RWPE2 (cell line): ENCODE measurements around the gene SCYGR4.

Experiments used
- ATAC-seq: fragments of 200-7000 bp; cut with Tn5 transposase; 3 replicates; pipeline ENCODE4 v1.9.1; 2021; ENCODE audit warnings: low read depth
- DNase-seq: peaks from one replicate; pipeline ENCODE4 v3.0.0-alpha.2; 2020; ENCODE audit warnings: low spot score
- H3K27ac ChIP-seq: fragments of 450-650 bp; 2 replicates; pipeline ENCODE4 v1.5.1; 2017; ENCODE audit warnings: mild to moderate bottlenecking; ENCODE audit not compliant: poor library complexity, severe bottlenecking
- H3K27me3 ChIP-seq: fragments of 250-450 bp; sonication (Bioruptor Pico); 2 replicates; pipeline ENCODE4 v1.5.1; 2021; ENCODE audit warnings: mild to moderate bottlenecking, moderate library complexity; ENCODE audit not compliant: insufficient read depth, poor library complexity, severe bottlenecking
- H3K36me3 ChIP-seq: fragments of 250-450 bp; sonication (Bioruptor Pico); 2 replicates; pipeline ENCODE4 v1.5.1; 2020; ENCODE audit warnings: low read depth, mild to moderate bottlenecking, moderate library complexity
- H3K4me1 ChIP-seq: fragments of 250-450 bp; sonication (Bioruptor Pico); 2 replicates; pipeline ENCODE4 v1.5.1; 2021; ENCODE audit warnings: mild to moderate bottlenecking, moderate library complexity; ENCODE audit not compliant: insufficient read depth, poor library complexity, severe bottlenecking
- H3K4me3 ChIP-seq: fragments of 250-450 bp; sonication (Bioruptor Pico); 2 replicates; pipeline ENCODE4 v1.5.1; 2021; ENCODE audit warnings: mild to moderate bottlenecking, moderate library complexity; ENCODE audit not compliant: severe bottlenecking
- H3K9me3 ChIP-seq: fragments of 250-450 bp; sonication (Bioruptor Pico); 2 replicates; pipeline ENCODE4 v1.5.1; 2021; ENCODE audit warnings: mild to moderate bottlenecking, moderate library complexity; ENCODE audit not compliant: severe bottlenecking
- TF ChIP-seq, protein P1 (sequence below): fragments of 450-650 bp; IDR thresholded peaks from one replicate; pipeline ENCODE4 v1.5.1; 2017; ENCODE audit warnings: mild to moderate bottlenecking, moderate library complexity; ENCODE audit not compliant: poor library complexity, severe bottlenecking

Gene SCYGR4, protein sequence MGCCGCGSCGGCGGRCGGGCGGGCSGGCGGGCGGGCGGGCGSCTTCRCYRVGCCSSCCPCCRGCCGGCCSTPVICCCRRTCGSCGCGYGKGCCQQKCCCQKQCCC

DNA sequence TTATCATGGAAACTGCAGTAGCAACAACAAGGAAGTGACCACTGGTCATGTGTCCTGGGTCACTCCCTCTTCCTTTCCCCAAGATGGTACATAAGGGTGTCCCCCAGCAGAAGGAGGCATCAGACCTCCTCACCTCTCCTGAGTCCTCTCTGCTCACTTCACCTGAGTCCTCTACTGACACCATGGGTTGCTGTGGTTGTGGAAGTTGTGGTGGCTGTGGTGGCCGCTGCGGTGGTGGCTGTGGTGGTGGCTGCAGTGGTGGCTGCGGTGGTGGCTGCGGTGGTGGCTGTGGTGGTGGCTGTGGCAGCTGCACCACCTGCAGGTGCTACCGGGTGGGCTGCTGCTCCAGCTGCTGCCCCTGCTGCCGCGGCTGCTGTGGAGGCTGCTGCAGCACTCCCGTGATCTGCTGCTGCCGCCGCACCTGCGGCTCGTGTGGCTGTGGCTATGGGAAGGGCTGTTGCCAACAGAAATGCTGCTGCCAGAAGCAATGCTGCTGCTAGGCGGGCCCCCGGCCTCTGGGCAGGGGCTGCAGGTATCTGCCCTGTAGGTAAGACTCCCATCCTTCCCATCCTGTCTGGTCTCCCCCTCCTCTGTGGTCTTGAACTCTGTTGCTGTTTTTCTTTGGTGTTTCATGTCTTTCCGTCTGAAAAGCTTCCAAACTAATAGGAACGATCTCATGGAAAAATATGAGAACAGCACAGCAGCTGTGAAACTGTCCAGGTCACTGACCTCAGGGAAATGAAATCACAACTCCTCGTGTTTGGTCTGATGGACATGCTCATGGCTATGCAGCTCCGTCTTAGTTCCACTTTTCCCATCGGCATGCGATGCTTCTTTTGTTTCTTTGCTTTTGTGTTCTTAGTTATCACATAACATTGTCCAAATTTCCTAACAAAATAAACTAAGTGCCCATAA, at the start of gene SCYGR4:
Gene SCYGR4, plus strand, starts transcription at position 183 of the 915 bp plus-strand sequence. Its CDS starts 0 bp downstream, at position 183.
- Histone ChIP-seq H3K4me1 (no peaks in the 10 kb centered on the region), H3K27me3 (no peaks in the 10 kb centered on the region), H3K4me3 (no peak within 1 kb of the TSS), H3K27ac (no peak within 1 kb of the TSS), H3K9me3 (no peaks in the 10 kb centered on the region), H3K36me3 (no peaks in the 10 kb centered on the region)
- no peak for DNase-seq
- TF ChIP-seq, protein P1, sequence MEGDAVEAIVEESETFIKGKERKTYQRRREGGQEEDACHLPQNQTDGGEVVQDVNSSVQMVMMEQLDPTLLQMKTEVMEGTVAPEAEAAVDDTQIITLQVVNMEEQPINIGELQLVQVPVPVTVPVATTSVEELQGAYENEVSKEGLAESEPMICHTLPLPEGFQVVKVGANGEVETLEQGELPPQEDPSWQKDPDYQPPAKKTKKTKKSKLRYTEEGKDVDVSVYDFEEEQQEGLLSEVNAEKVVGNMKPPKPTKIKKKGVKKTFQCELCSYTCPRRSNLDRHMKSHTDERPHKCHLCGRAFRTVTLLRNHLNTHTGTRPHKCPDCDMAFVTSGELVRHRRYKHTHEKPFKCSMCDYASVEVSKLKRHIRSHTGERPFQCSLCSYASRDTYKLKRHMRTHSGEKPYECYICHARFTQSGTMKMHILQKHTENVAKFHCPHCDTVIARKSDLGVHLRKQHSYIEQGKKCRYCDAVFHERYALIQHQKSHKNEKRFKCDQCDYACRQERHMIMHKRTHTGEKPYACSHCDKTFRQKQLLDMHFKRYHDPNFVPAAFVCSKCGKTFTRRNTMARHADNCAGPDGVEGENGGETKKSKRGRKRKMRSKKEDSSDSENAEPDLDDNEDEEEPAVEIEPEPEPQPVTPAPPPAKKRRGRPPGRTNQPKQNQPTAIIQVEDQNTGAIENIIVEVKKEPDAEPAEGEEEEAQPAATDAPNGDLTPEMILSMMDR = no peak
- no peak for ATAC-seq

DNA sequence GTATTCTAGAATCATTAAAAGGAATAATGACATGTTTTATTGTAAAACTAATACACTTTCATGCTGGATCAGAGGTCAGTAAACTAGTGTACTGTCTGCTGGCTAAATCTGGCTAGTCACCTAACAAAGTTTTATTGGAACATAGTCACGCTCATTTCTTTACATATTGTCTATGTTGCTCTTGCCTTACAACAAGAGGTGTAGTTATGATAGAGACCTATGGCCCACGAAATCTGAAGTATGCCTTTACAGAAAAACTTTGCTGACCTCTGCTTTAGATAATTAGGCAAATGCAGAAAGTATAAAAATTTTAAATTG, 48.5 kb upstream of the SCYGR4 start:
- H3K27ac ChIP-seq = no peak overlapping the region
- no peaks in the 10 kb centered on the region for H3K4me1 ChIP-seq
- ATAC-seq (no peak), DNase-seq (no peak)
- H3K9me3 ChIP-seq = no peaks in the 10 kb centered on the region
- TF ChIP-seq, protein P1 = no peak
- H3K4me3 ChIP-seq = no peak overlapping the region
- H3K27me3 ChIP-seq = no peaks in the 10 kb centered on the region
- H3K36me3 ChIP-seq = 0 out of 2 replicates have a peak, but pooled peaks cover 6% of the 10 kb centered on the region

DNA sequence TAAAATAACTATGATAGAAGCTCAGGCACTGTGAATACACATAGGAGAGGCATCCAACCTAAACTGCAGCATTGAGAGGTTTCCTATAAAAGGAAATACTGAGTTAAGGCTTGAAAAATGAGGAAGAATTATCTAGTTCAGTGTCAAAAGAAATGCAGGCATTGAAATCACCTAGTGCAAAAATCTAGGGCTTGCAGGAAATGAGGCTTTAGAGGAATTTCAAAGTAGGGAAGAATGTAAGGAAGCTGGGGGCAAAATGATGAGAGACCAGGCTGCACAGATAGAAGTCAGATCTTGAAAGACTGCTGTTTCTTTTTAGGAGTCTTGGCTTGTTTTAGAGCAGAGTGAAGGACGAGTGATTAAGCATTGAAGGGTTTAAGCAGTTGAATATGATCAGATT, 46.7 kb upstream of the SCYGR4 start:
- no peaks in the 10 kb centered on the region for H3K36me3 ChIP-seq
- DNase-seq = no peak
- no peaks in the 10 kb centered on the region for H3K27me3 ChIP-seq
- no peak; the same call in 2 of the 3 replicates for ATAC-seq
- no peak overlapping the region for H3K27ac ChIP-seq
- H3K4me1 ChIP-seq = no peaks in the 10 kb centered on the region
- no peak overlapping the region for H3K4me3 ChIP-seq
- H3K9me3 ChIP-seq = no peaks in the 10 kb centered on the region
- TF ChIP-seq, protein P1 = no peak

DNA sequence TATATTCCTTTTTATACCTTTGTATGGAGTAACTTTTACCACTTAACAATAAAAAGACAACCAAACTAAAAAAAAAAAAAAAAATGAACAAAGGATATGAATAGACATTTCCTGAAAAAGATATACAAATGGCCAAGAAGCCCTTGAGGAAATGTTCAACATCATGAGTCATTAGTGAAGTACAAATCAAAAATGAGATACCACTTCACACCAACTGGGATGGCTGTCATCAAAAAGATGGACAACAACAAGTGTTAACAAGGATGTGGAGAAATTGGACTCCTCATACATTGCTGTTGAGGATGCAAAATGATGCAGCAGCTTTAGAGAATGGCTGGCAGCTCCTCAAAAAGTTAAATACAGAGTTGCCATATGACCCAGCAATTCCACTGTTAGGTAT, 41.2 kb upstream of the SCYGR4 start:
- Histone ChIP-seq H3K4me3 (no peak overlapping the region), H3K27me3 (no peaks in the 10 kb centered on the region), H3K27ac (no peak overlapping the region), H3K36me3 (no peaks in the 10 kb centered on the region), H3K4me1 (no peaks in the 10 kb centered on the region), H3K9me3 (no peaks in the 10 kb centered on the region)
- no peak for ATAC-seq
- DNase-seq = no peak
- TF ChIP-seq, protein P1 = no peak

DNA sequence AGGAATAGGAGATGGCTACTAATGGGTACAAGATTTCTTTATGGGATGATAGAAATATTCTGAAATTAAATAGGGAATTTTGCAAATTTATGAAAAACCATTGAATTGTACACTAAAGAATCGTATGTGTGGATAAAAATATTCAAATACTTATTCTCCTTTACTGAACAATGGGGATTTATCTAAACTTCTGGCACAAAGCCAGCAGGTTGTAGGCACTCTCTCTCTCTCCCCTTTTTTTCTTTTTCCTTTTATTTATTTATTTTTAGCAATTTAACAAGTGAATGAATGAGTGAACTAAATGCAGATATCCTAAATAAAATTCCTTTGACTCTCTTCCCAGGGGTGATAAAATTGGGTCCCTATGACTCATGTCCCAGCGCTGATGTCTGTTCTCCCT, 40.5 kb upstream of the SCYGR4 start:
- Histone ChIP-seq H3K4me3 (no peak overlapping the region), H3K27ac (no peak overlapping the region), H3K36me3 (no peaks in the 10 kb centered on the region), H3K4me1 (no peaks in the 10 kb centered on the region), H3K27me3 (no peaks in the 10 kb centered on the region), H3K9me3 (no peaks in the 10 kb centered on the region)
- ATAC-seq (no peak), DNase-seq (no peak)
- TF ChIP-seq, protein P1 = no peak
